GM21619 (cell line): ENCODE measurements around the gene NENF.

ENCODE experiments used
- ATAC-seq: cut with Tn5 transposase; IDR thresholded peaks from one replicate; pipeline ENCODE4 v1.9.1; 2021; ENCODE audit not compliant: unreplicated experiment

NENF gene

DNA sequence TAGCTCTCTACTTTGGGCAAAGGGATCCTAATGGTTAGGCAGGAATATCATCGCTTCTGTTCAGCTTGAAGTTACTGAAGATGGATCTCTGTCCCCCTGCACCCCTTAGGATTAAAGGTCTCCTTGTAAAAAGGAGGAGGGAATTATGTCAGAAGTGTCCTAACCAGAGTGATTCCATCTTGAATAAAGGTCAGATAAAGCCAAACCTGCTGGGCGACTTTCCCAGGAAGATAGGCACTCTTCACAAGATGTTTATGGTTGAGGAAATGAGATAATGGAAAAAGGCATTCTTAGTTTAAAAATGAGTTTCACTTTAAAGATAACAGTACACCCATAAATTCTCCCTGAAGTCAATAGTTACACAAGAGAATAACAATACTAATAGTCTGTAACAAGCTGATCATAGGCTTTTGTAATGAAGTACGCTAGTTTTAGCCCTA lies 1.7 kb upstream of the NENF start:
- ATAC-seq: no peak

DNA sequence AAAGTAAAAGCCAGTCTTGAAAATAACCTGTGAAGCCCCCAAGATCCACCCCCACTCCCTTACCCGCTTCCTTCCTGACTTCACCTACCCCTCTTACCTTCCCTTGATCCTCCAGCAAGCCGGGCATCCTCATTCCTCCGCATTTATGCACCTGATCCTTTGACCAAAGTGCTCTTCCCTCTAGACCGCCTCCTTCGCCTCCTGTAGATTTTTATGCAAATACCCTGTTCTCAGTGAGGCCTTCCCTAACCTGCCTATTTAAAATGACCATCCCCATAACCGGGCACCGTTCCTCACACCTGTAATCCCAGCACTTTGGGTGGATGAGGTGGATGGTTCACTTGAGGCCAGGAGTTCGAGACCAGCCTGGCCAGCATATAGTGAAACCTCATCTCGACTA lies 1.1 kb upstream of the NENF start:
- ATAC-seq: no peak

DNA sequence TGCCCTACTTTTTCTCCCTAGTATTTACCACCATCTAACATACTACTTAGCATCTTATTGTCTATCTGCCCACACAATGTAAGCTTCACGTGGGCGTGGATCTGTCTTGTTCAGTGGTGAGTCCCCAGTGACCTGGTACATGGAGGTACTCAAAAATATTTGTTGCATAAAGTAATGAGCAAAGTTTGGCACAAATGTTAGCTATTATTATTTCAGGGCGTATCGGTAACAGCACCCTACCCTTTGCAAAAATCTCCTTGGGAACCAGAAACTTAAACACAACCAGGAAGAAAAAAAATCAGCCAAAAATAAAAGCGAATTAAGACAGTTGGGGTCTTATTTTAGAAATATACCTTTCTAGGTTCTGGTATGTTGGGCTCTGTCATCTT lies 454 bp upstream of the NENF start:
- no peak for ATAC-seq

DNA sequence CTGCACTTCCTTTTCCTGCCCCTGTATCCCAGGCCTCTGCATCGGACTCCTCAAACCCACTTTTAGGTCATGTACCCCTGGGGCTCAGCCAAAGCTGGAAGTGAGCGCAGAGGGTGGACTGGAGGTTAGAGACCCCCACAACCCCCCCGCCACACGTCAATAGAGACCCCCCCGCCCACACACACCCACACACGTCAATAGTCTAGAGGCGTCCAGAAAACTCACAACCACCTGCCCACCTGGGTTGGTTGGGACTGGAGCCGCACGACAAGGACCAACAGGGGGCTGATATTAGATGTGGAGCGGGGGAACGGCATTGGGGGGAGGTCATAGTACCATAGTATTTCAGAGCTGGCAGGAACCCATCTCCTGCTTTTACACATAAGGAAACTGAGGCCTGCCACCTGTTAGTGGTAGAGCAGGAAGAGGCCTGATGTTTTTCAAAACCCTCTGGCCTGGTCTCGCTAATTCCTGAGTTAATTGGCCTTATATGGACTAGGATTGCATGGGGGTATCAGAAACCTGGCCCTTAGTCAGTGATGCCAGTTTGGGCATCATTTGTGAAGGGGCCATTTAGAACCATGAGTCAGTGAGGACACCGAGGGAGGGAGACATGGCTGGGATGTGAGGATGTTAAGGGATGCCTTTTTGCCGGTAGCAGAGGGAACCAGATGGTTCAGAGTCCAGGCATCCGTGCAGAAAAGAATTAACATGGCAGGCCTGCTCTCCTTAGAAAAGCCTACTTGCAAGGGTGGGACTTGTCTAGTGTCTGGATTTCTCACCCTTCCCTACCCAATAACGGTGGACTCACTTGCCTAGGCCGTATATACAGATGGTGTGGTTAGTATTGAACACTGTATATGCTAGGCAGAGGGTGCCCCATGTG lies 1.1 kb downstream of the NENF start:
- ATAC-seq: no peak

DNA sequence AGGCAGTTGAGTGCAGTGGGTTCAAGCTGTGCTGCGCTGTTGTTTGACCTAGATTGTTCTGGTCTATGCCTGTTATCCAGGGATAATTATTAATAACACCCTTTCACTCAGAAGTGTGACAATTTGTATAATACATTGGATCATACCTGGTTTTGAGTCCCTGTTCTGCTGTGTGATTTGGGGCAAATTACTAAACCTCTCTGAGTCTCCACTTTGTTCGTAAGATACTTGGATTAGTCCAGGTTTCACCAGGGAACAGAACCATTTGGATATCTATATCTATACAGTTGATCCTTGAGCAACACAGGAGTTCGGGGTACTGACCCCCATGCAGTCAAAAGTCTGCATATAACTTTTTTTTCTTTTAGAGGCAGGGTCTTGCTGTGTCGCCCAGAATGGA lies 2.3 kb downstream of the NENF start:
- no peak for ATAC-seq

DNA sequence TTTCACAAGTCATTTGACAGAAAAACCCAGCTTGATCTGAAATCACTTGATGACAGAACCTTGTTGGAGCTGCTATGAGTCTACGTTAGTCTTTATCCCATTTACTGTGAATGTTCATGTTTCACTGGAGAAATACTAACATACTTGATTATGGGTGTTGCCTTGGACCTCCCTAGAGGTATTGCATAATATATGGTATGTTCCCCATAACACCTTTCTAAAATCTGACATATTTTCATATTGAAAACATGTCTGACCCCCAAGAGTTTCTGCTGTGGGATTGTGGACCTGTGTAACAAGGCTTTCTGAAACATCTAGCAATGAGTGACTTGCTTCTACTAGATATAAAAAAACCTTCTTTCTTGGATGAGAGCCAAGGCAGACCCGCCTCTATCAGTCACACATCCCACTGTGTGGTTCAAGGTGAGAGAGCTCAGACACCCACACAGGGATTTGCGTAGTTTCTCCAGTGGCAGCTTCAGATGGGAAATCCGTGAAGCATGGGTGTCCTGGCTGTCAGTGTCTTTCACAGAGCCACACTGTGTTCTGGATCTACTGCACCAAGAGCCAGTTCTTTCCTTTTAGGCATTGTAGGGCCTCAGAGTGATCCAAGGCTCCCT lies 4.6 kb downstream of the NENF start:
- ATAC-seq: no peak

DNA sequence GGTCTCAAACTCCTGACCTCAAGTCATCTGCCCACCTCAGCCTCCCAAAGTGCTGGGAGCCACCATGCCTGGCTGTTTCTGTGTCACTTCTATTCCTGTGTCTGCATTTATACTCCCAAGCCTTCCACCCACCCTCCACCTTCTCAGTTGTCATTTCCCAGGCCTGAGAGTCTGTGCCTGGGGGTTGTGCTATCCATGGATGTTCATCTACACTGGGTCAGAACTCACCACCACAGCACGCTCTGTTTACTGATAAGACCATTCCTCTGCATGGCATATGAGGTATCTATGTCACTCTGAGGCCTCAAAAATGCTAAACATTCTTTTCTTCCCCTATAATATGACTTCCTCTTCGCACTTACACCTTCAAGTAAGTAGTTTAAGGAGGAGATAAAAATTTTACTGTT lies 6.1 kb downstream of the NENF start:
- no peak for ATAC-seq

DNA sequence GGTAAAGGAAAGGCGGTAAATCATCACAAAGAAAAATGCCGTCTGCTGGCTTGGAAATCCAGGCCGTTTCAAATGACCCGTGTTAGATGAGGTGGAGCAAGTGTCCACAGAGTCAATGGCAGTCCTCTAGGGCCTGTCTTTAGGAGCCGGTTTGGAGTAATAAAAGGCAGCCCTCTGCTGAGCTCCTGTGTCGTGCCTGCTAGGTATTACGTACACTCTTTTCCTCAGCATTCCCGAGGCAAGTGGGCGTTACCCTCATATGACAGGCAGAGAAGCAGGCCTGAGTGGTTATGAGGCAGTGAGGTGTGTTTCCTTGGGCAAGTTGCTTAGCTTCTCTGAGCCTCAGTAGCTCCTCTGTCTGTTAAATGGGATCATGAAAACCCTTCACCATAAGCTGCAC lies 7.7 kb downstream of the NENF start:
- ATAC-seq: no peak

DNA sequence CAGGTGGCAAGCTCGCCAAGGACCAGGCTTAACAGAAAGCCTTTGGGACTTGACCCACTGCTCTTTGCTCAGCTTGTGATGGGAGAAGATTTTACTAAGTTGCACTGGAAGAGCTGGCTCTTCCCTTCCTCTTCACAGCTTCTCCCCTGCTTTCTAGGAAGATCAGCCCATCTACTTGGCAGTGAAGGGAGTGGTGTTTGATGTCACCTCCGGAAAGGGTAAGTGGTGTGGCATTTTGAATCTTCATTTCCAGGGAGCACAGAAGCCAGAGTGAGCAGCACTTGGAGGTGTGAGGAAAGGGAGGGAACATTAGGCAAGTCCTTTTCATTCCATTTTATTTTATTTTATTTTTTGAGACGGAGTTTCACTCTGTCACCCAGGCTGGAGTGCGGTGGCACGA lies 9.7 kb downstream of the NENF start:
- ATAC-seq: no peak

DNA sequence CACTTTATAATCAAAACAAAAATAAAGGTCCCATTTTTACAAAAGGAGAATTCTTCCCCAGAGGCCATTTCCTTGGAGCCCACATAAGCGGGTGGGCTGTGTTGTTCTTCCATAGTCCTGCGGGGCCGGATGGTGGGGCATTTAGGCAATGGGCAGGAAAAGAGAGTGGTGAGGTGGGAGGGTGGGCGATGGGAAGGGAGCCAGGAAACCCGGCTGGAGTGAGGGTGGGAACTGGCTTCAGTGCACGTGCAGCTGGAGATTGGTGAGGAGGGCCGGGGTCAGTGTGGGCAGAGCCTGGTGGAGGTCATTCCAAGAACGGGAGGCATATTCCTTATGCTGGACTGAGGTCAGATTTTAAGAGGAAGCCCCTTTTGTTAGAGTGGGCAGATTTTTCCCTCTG lies 13.6 kb downstream of the NENF start:
- no peak for ATAC-seq

DNA sequence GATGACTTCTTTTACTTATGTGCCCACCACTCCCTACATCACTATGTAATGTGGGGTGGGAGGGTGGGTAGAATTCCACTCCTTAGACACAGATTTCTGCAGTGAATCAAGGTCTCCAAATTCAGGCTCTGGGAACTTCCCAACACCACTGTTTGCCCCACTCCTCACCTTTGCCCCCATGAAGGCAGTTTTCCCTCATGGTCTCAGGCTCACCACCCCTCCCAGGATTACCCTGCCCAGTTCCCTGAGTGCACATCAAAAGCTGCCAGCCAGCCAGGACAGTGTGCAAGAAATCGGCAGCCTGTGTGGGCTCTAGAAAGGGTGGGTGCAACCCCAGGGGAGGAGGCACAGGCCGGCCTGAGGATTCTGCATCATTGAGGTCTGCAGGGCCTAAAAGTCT lies 14.8 kb downstream of the NENF start:
- ATAC-seq: no peak

DNA sequence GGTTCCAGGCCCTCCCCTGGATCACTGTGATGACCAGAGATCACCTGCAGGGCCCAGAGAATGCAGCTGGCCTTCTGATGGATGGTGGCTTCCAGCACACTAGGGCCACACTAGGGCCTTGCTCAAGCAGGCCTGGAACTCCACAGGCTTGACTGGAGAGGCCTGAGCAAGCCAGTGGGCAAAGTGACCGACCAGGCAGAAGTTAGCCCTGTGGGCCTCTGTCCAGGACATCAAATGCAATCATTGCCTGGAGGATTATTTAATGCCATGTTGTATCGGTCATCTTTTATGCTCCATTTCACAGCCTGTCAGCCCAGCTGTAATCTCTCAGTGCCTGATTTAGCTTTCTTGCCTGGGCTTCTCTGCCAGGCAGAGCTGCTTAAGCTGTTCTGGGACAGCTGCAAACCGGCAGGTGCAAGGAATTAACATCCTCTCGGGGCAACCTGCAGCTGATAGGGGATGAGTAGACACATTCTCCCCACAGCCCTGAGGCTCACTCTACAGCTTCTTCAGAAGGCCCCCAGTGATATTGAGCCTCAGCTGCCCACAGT lies 17.7 kb downstream of the NENF start:
- ATAC-seq: no peak

DNA sequence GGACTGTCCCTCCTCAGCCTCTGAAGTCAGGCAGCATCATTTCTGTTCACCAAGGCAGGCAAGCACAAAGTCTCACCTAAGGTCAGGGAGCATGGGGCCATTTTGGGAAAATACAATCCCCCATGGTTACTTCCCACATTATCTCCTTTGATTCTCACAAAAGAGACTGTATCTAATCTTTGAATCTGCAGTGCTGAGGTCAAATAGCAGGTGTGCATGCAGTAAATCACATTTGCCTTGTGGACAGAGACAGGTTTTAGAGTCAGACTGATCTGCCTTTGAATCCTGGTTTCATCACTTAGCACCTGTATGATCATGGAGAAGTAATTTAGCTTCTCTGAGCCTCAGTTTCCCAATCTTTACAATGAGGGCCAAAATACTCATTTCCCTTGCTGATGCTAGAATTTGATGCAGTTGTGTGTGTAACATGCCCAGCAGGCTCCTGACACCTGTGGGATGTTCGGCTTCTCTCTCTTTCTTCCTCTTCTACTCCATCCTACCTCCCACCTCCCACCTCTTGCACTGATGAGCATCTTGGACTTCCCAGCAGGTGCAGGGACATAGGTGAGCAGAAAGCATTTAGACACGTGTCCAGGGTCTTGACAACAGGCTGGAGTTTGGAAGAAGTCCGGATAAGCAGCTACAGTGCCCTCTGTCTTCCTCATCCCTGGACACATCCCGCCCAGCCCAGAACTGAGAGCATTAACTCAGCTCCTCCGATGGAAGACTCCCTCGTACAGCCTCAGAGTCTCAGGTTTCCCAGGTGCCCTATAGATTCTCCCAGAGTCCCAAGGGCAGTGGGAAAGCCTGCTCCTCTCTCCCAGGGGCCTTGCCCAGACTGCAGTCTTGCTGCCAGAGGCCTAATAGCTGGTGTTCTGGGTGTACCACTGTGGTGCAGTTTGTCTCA lies 18.9 kb downstream of the NENF start:
- ATAC-seq: no peak

DNA sequence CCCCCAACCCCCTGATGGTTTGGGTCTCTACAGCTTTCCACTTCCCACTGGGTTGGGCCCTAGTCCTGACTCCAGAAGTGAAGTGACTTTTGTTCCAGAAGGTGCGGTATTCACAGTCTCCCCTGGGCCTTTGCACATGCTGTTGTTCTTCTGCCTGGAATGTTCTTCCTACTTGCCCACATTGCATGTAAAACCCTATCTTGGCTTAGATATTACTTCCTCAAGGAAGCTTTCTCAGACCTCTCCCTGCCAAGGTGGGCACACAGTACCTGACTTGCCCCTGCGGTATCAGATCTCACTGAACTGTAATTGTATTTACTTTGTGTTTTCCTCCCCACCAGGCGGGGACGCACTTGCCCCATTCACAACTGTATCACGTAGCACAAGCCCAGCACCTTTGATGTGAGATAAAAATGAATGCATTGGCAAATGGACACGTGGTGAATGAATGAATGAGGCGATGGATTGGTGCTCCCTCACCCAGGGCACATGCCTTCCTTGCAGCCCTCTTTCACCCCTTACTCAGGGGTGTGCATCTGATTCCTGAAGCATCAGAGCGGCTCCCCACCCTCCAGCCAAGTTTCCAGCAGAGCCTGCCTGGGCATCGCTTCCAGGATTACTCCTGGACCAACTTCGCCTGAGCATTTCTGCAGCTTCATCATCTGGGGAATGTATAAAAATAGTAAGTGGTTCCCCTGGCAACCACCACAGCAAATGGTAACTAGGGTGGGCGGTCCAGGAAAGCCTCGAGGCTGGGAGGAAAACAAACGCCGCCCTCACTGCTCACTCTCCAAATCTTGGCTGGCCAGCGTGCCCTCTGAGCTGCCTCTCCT lies 19.8 kb downstream of the NENF start:
- no peak for ATAC-seq

DNA sequence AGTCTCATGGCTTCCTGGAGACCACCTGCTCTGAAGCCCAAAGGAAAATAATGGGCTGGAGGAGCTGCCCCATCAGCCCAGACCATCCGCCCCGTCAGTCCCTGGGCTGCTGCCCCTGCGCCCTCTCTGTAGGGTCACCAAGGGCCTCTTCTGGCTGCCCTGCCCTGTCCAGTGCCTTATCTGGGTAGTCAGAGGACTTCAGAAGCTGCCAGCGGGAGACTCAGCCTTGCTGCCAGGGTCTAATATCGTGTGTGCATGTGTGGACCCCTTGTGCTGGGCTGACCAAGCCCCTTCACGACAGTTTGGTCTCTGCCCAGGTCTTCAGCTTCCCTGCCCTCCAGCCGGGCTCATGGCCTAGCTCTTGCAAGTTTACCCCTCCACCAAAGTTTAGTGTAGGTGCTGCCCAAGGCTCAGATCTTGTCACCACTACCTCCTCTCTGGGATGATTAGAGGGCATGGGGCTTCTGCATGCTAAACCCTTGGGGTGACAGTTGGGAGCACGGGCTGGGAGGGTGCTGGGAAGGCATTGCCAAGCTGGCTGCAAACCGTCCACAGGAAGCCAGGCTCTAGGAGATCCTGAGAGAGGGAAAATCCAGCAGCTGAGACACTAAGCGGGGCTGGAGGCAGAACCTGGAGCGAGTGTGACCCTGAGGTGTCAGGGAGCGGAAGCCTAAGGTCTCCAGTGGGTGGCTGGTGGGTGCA lies 20.6 kb downstream of the NENF start:
- no peak for ATAC-seq

DNA sequence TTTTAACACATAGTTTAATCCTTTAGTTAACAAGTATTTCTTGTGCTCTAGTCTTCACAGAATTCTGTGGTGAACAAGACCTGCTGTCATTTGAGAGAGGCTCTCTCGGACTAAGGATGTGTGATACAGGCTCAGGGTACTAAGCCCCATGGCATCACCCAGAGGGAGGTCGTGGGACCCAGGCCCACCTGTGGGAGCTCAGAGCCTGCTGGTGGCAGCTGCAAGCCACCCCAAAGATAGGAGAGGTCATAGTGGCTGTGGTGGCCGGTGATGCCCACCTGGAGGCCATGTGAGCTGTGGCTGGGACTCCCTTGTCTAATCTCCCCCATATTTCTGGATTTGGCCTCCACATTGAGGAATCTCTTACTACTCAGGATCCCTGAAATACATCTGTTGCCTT lies 22.0 kb downstream of the NENF start:
- no peak for ATAC-seq

DNA sequence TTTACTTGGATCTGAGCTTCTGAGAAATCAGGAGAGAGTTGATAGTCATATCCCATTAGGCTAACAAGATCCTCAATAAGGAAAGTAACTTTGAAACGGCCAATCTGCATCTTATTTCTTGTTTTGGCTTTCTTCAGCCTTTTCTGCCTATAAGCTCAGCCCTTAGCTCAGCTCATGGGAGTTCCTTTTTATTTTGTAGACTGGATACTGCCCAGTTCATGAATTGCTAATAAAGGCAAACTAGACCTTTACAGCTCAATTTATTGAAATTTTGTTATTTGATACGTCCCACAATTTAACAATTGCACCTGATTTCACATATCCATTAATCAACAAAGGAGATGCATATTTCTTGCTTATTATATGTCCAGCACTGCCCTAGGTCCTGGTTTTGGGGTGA lies 22.7 kb downstream of the NENF start:
- no peak for ATAC-seq

DNA sequence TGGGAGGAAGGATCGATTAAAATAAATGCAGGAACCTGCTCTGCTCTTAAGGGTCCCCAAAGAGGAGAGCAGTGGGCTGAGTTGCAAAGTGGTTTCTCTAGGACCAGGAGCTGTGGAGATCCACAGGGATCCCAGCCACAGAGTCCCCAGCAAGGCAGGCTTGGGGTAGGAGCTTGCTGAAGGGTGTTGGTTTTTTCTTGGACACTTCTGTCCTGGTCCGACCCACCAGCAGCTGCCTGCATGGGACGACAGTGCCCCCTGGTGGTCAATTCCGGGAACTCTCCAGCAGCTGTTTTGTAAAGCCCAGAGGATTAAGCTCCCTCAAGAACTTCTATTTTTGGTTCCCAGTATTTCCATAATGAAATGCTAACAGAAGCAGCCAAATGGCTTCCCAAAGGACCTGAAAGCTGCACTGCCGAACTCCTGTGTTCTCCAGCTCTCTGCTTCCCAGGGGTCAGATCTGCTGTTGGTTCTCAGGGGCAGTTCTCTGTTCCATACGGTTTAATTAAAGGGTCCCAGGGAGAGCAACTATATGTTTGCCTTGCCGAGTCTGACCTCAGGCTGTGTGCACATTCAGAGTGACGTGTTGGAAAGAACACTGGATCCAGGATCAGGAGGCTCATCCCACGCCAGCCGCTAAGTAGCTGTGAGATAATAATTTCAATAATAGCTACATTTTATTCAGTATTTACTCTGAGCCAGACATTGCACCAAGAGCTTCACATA lies 23.2 kb downstream of the NENF start:
- peak; percentile 55 for ATAC-seq

DNA sequence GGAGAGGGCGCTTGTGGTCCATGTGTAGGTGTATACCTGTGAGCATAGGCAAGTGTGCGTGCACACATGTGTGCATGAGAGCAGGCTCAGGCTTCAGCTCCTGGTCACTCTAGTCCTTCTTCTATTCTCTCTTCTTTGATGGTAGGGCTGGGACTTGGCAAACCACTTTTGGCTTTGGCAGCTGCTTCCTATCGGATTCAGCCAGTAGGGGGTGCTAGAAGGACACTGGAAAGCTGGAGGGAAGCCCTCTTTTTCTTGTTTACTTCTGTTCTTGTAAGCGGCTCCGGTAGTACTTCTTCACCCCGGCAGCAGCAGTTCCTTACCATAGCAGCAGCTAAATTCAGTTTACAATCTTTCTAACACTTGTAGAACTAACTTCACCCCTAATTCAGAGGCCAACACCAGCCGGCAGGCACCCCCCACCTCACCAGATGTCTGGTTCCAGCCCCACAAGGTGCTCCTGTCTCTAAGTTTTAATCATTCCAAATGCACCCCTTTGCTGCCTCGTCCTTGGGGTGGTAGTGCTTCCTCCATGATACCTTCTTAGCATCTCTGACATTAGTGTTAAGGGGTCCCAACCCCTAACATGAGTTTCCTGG lies 25.1 kb downstream of the NENF start:
- ATAC-seq: no peak
